BJ (cell line): Measurements from ENCODE around the gene MGAT4B. TPM values are rescaled to one million over a fixed set of nuclear protein-coding genes. Genes with fewer than 3 reads are reported as not detected.

Source experiments
- CTCF ChIA-PET: fragments of 350-600 bp; formaldehyde crosslinking; extraction: SDS; loops from one replicate; lab custom pipeline; 2021; ENCODE audit warnings: antibody characterized with exemption, inconsistent platforms; lab: Yijun Ruan, JAX
- POLR2A ChIA-PET: fragments of 300-600 bp; sonication (Branson Sonifier 250); formaldehyde crosslinking; extraction: SDS; loops from one replicate; lab custom pipeline; 2021; ENCODE audit warnings: antibody characterized with exemption; lab: Charles Lee
- DNase-seq: peaks from one replicate; pipeline ENCODE4 v3.0.0-alpha.2; 2011; ENCODE audit warnings: low read depth
- H3K27me3 ChIP-seq: 2 replicates; pipeline ENCODE4 v1.6.0; 2011; ENCODE audit warnings: low read length; ENCODE audit not compliant: control insufficient read depth, insufficient read depth
- H3K36me3 ChIP-seq: 2 replicates; pipeline ENCODE4 v1.5.1; 2011; ENCODE audit warnings: low read length; ENCODE audit not compliant: control insufficient read depth, insufficient read depth
- H3K4me3 ChIP-seq: 2 replicates; pipeline ENCODE4 v1.5.1; 2011; ENCODE audit warnings: low read depth, mild to moderate bottlenecking, control low read depth, low read length
- polyA plus RNA-seq: library from polyadenylated mRNA; depleted of rRNA; stranded (reverse); fragments of >200 nt; gene quantifications from 2 replicates; pipeline ENCODE4 v1.2.3, GENCODE V29; 2011
- TF ChIP-seq, protein P1 (sequence below): IDR thresholded peaks from 2 replicates; pipeline ENCODE4 v1.5.1; 2011; ENCODE audit warnings: low read depth, mild to moderate bottlenecking, control low read depth, inconsistent platforms, low read length, moderate library complexity; ENCODE audit not compliant: insufficient read depth

MGAT4B gene
- polyA plus RNA-seq, 1 experiment = 131 TPM

DNA sequence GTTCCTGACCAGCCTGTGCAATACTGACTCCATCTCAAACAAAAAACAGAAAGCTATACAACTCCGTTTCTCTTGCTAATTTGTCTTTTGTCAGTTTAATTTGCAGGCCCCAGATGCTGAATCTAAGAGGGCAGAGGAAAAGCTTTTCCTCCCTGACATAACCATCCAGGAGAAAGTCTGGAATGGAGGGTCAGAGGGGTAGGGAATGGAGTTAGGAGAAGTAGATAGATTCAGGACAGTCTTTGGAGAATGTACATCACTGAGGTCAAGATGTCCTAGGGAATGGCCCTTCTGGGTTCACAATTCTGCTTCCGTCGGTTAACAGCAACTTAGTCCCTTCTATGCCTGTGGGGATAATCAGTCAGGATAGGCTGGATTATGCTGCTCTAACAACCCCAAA, 7.4 kb upstream of the MGAT4B start:
- no peak overlapping the region for H3K4me3 ChIP-seq
- CTCF ChIA-PET = interaction anchor here (0.9 kb wide), 1 partner anchor 12 kb away, joined by 3 read pairs; no protein-coding TSS in a partner anchor
- H3K36me3 ChIP-seq = peaks cover 5% of the 10 kb centered on the region; the same call in 1 of the 2 replicates
- no peaks in the 10 kb centered on the region for H3K27me3 ChIP-seq
- no peak for DNase-seq
- TF ChIP-seq, protein P1, sequence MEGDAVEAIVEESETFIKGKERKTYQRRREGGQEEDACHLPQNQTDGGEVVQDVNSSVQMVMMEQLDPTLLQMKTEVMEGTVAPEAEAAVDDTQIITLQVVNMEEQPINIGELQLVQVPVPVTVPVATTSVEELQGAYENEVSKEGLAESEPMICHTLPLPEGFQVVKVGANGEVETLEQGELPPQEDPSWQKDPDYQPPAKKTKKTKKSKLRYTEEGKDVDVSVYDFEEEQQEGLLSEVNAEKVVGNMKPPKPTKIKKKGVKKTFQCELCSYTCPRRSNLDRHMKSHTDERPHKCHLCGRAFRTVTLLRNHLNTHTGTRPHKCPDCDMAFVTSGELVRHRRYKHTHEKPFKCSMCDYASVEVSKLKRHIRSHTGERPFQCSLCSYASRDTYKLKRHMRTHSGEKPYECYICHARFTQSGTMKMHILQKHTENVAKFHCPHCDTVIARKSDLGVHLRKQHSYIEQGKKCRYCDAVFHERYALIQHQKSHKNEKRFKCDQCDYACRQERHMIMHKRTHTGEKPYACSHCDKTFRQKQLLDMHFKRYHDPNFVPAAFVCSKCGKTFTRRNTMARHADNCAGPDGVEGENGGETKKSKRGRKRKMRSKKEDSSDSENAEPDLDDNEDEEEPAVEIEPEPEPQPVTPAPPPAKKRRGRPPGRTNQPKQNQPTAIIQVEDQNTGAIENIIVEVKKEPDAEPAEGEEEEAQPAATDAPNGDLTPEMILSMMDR = no peak
- POLR2A ChIA-PET = no interaction called here

DNA sequence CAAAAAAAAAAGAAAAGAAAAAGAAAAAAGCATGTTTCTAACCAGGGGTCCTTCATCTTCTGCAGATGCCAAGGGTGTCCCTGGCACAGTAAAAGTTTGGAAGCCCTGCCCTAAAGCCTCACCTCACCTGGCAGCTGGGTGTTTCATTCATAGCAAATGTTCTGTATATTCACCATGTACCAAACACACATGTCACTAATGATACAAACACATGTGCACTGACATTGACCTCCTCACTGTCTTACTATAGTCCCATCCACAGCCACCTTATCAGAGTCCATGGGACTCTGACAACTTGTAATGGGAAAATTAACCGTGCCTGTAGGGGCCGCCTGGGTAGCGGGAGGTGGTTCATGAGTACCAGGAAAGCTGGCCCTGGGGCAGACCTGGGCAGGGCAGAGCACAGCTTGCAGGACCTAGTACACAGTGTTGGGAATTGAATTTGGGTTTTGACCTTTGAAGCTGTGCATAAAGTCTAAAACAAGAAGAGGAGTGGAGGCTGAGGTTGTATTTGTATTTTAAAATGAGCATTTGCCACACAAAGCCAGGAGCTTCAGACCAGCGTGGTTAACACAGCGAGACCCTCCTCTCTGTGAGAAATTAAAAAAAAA, 6.4 kb upstream of the MGAT4B start:
- TF ChIP-seq, protein P1 = no peak
- Histone ChIP-seq H3K27me3 (no peaks in the 10 kb centered on the region), H3K4me3 (no peak overlapping the region), H3K36me3 (peaks cover 5% of the 10 kb centered on the region; the same call in 1 of the 2 replicates)
- no peak for DNase-seq
- POLR2A ChIA-PET = no interaction called here
- CTCF ChIA-PET = interaction anchor here (0.9 kb wide), 1 partner anchor 11 kb away, joined by 3 read pairs; no protein-coding TSS in a partner anchor

DNA sequence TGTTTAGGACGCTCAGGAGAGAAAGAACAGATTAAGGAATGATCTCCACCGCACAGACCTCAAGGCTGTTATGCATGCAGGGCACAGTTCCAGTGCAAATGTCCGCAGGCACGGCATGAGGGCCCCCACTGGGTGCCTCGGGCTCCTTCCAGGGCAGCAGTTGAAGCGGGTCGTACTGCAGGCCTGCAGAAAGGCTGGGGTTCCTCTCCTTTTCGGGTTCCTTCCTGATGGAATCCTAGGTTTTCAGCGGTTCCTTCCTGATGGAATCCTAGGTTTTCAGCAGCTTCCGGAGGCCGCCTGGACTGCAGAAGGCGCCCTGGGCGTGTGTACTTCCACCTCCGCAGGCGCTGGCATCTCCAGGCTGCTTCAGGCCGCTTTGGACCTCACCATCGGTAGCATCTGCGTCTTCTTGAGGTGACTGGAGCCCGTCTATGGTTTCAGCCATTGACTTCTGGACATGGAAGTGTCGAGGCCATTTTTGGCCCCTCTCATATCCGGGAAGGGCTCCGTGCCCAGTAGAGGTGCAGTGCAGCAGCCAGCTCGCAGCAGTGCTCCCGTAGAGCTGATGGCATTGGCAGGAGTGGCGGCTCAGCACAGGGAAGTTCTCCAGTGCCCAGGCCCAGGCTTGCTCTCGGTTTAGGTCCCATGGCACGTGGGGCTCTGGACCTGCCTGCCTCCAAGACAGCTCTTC, 5.6 kb upstream of the MGAT4B start:
- TF ChIP-seq, protein P1 = no peak
- ChIA-PET CTCF (interaction anchor here (1.6 kb wide), 1 partner anchor 49 kb away, joined by 5 read pairs; no protein-coding TSS in a partner anchor), POLR2A (no interaction called here)
- no peak for DNase-seq
- Histone ChIP-seq H3K4me3 (no peak overlapping the region), H3K27me3 (no peaks in the 10 kb centered on the region), H3K36me3 (peaks cover 5% of the 10 kb centered on the region; the same call in 1 of the 2 replicates)

DNA sequence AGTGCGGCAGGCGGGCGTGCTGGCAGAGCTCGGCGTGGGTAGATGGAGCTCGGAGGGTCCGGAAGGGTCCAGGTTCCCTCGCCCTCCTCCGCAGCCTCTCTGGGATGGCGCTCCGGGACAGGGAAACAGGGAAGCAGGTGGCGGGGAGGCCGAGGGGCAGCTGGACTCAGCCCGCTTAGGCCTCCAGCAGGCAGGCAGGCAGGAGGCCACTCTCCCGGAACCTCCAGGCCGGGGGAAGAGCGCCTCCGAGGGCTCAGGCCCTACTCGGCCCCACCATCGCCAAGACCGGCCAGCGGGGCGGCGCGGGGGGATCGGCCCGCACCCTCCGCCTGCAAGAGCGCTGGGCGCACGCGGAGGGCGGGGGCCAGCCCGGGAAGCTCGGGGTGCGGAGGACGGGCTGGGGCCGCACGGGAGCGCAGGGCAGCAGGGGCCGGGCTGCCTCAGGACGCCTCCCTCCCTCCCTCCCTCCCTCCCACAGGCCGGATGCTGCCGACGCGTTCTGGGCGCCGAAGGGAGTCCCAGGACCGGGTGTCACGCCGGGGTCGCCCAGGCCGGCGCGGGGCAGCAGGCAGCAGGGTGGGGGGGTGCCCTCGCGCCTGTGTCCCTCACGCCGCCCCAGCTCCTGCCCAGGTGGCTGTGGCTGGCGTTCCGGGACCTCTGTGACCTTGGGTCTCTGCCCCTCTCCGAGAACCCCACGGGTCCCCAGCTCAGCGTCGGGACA, 977 bp downstream of the MGAT4B start:
- ChIA-PET CTCF (interaction anchor here (0.6 to 2.2 kb wide), 2 partner anchors 8 to 138 kb away, joined by 3 to 6 read pairs; no protein-coding TSS in a partner anchor), POLR2A (interaction anchor here (0.7 kb wide), 1 partner anchor 191 kb away, joined by 4 read pairs; no protein-coding TSS in a partner anchor)
- no peaks in the 10 kb centered on the region for H3K27me3 ChIP-seq
- DNase-seq = no peak
- TF ChIP-seq, protein P1 = 0 out of 2 replicates have a peak, but pooled peaks have one; percentile 1
- H3K4me3 ChIP-seq = peak overlapping the region; percentile 91
- peaks cover 15% of the 10 kb centered on the region for H3K36me3 ChIP-seq
